SK-N-SH (cell line): ENCODE measurements around the gene HRH1. TPM values are rescaled to one million over a fixed set of nuclear protein-coding genes. Genes with fewer than 3 reads are reported as not detected.

ENCODE experiments used
- CTCF ChIA-PET: fragments of 300-600, 350-600 bp; formaldehyde crosslinking; extraction: SDS; loops from one replicate; lab custom pipeline; 2021; lab: Yijun Ruan, JAX
- POLR2A ChIA-PET: fragments of 350-600 bp; sonication (Branson Sonifier 250); formaldehyde crosslinking; extraction: SDS; loops from one replicate; lab custom pipeline; 2020; ENCODE audit warnings: antibody characterized with exemption, inconsistent platforms; lab: Yijun Ruan, JAX
- DNase-seq: peaks from one replicate; pipeline ENCODE4 v3.0.0; 2012
- H2AFZ ChIP-seq: fragments of 200-600 bp; sonication (generic); 2 replicates; pipeline ENCODE4 v1.8.1; 2016; ENCODE audit warnings: antibody characterized with exemption, mild to moderate bottlenecking, low read depth
- H3F3A ChIP-seq: fragments of 200-600 bp; sonication (generic); replicated peaks from 2 replicates; pipeline ENCODE3; 2016; ENCODE audit warnings: antibody characterized with exemption, mild to moderate bottlenecking; ENCODE audit not compliant: insufficient read depth
- H3K27ac ChIP-seq, 2 experiments: fragments of 200-500 bp in 1 of 2; fragments of 200-600 bp in 1 of 2; sonication (Bioruptor generic) in 1 of 2; sonication (generic), shearing (Covaris generic) in 1 of 2; 2 replicates each; pipeline versions ENCODE4 v1.5.1 to v1.6.1; 2014 to 2016; ENCODE audit warnings: low read depth in 2 of 2, inconsistent platforms in 1 of 2, low read length in 1 of 2, mild to moderate bottlenecking in 1 of 2, mixed read lengths in 1 of 2
- H3K27me3 ChIP-seq: fragments of 200-600 bp; sonication (generic), shearing (Covaris generic); 2 replicates; pipeline ENCODE4 v1.6.1; 2016; ENCODE audit warnings: mixed run types; ENCODE audit not compliant: insufficient read depth
- H3K36me3 ChIP-seq, 2 experiments: fragments of 200-500 bp in 1 of 2; fragments of 200-600 bp in 1 of 2; sonication (Bioruptor generic) in 1 of 2; sonication (generic) in 1 of 2; replicated peaks in 1 of 2; 2 replicates each; pipeline versions ENCODE3 to v1.5.1; 2014 to 2016; ENCODE audit warnings: low read length in 1 of 2, mild to moderate bottlenecking in 1 of 2; ENCODE audit not compliant: insufficient read depth in 2 of 2, control insufficient read depth in 1 of 2
- H3K4me1 ChIP-seq, 2 experiments: fragments of 200-500 bp in 1 of 2; fragments of 200-600 bp in 1 of 2; sonication (Bioruptor generic) in 1 of 2; sonication (generic), shearing (Covaris generic) in 1 of 2; 2 replicates each; pipeline versions ENCODE4 v1.5.1 to v1.6.1; 2014 to 2016; ENCODE audit warnings: low read depth in 1 of 2, low read length in 1 of 2, mixed run types in 1 of 2; ENCODE audit not compliant: insufficient read depth in 2 of 2, control insufficient read depth in 1 of 2
- H3K4me2 ChIP-seq: fragments of 200-600 bp; sonication (generic), shearing (Covaris generic); 2 replicates; pipeline ENCODE4 v1.6.1; 2017; ENCODE audit warnings: mixed run types
- H3K4me3 ChIP-seq, 2 experiments: fragments of 200-500 bp in 1 of 2; fragments of 200-600 bp in 1 of 2; sonication (Bioruptor generic) in 1 of 2; sonication (generic), shearing (Covaris generic) in 1 of 2; 2 replicates each; pipeline versions ENCODE4 v1.5.1 to v1.8.1; 2014 to 2016; ENCODE audit warnings: low read depth in 2 of 2, inconsistent platforms in 1 of 2, low read length in 1 of 2, mild to moderate bottlenecking in 1 of 2, mixed read lengths in 1 of 2, moderate library complexity in 1 of 2
- H3K79me2 ChIP-seq: fragments of 200-600 bp; sonication (generic); 2 replicates; pipeline ENCODE4 v1.8.1; 2017; ENCODE audit warnings: mild to moderate bottlenecking; ENCODE audit not compliant: insufficient read depth
- H3K9ac ChIP-seq: fragments of 200-600 bp; sonication (generic); 2 replicates; pipeline ENCODE4 v1.6.1; 2017; ENCODE audit warnings: mixed run types
- H3K9me2 ChIP-seq: fragments of 200-600 bp; sonication (generic); 2 replicates; pipeline ENCODE4 v1.6.1; 2017; ENCODE audit warnings: mixed run types
- H3K9me3 ChIP-seq: fragments of 200-600 bp; sonication (generic); 2 replicates; pipeline ENCODE4 v1.6.1; 2017; ENCODE audit warnings: mixed run types, mild to moderate bottlenecking, moderate library complexity
- H4K20me1 ChIP-seq: fragments of 200-600 bp; sonication (generic); 2 replicates; pipeline ENCODE4 v1.6.1; 2017; ENCODE audit warnings: mild to moderate bottlenecking, mixed run types; ENCODE audit not compliant: insufficient read depth
- FOXM1 ChIP-seq: IDR thresholded peaks from 2 replicates; pipeline ENCODE4 v1.4.0; 2012; ENCODE audit warnings: low read depth, mild to moderate bottlenecking
- GATA2 ChIP-seq: sonication (generic); formaldehyde crosslinking; IDR thresholded peaks from 2 replicates; pipeline ENCODE4 v1.5.0; 2020; ENCODE audit warnings: mild to moderate bottlenecking, missing genetic modification reagents
- NRF1 ChIP-seq: IDR thresholded peaks from 2 replicates; pipeline ENCODE4 v1.6.1; 2012; ENCODE audit warnings: low read depth, mild to moderate bottlenecking, low read length
- RAD21 ChIP-seq: IDR thresholded peaks from 2 replicates; pipeline ENCODE4 v1.6.1; 2012; ENCODE audit warnings: mild to moderate bottlenecking, low read length
- RCOR1 ChIP-seq: fragments of 150-350 bp; IDR thresholded peaks from 2 replicates; pipeline ENCODE4 v1.6.1; 2017; ENCODE audit warnings: antibody characterized with exemption, low read length
- TAF1 ChIP-seq: IDR thresholded peaks from 2 replicates; pipeline ENCODE4 v1.6.1; 2012; ENCODE audit warnings: low read depth, mild to moderate bottlenecking, low read length, moderate library complexity, borderline replicate concordance
- YY1 ChIP-seq: IDR thresholded peaks from 2 replicates; pipeline ENCODE4 v1.4.0; 2012; ENCODE audit warnings: low read depth, mild to moderate bottlenecking
- WGBS: methylation state at CpG from one replicate; pipeline ENCODE4 v1.1.6; 2017; ENCODE audit warnings: low lambda C conversion rate; 5-methylcytosine and 5-hydroxymethylcytosine counted together
- polyA plus RNA-seq, 3 experiments: library from polyadenylated mRNA; depleted of rRNA; stranded (reverse); fragments of >200 nt; gene quantifications; 2 replicates each; pipeline ENCODE4 v1.2.3, GENCODE V29; 2012
- TF ChIP-seq, protein P1 (sequence below): fragments of 150-350 bp; IDR thresholded peaks from 2 replicates; pipeline ENCODE4 v1.6.1; 2016; ENCODE audit warnings: mild to moderate bottlenecking, low read depth, low read length
- TF ChIP-seq, protein P2 (sequence below): IDR thresholded peaks from 2 replicates; pipeline ENCODE4 v1.4.0; 2012; ENCODE audit warnings: low read depth, borderline replicate concordance
- TF ChIP-seq, protein P3 (sequence below): IDR thresholded peaks from 2 replicates; pipeline ENCODE4 v1.6.1; 2012; ENCODE audit warnings: mild to moderate bottlenecking, low read depth, low read length, moderate library complexity
- TF ChIP-seq, protein P4 (sequence below): fragments of 150-350 bp; IDR thresholded peaks from 2 replicates; pipeline ENCODE4 v1.6.1; 2017; ENCODE audit warnings: antibody characterized with exemption, low read length, low read depth, borderline replicate concordance
- TF ChIP-seq, protein P5 (sequence below): IDR thresholded peaks from 2 replicates; pipeline ENCODE4 v1.4.0; 2012; ENCODE audit warnings: low read depth, borderline replicate concordance

Gene HRH1
- polyA plus RNA-seq, 1 of the 3 experiments (the other 2 are of a cell fraction), result 6.2 TPM

DNA sequence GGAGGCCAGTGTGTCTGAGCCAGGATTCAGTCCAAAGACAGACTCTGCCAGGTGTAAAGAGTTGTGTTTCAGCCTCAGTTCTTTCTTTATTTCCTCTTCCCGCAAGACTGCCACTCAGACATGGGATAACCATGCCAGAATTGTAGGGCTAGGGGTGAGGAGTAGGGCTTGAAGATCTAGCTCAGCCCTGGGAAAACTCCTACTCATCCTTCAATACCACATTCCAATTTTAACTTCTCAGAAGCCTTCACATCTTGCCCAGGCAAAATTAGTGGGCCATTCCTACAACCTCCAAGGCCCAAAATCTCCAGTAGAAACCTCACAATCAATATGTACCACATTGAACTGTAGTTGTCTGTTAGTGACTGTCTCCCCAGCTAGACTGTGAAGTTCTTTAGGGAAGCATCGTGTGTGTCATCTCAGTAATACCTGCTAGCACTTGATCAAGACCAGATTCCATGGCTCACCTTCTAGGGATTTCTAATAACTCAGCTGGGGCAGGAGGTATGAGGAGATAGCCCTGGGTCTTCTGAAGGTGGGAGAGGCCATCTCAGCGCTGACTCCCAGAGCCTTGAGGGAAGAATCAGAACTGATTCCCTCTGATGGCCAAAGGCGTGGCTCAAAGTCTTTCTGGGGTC lies 19.7 kb downstream of the HRH1 start:
- Histone ChIP-seq H3K9ac (no peak overlapping the region), H3K27ac (no peak overlapping the region), H3K4me1 (peaks cover 7 to 27% of the 10 kb centered on the region in 2 experiments; a peak in 3 of 4 replicates), H3K27me3 (no peaks in the 10 kb centered on the region), H3K79me2 (peaks cover 99% of the 10 kb centered on the region), H3K4me3 (no peak overlapping the region), H3K36me3 (peaks cover 0 to 4% of the 10 kb centered on the region in 2 experiments), H3K4me2 (no peak overlapping the region), H2AFZ (no peak overlapping the region), H3F3A (no peaks in the 10 kb centered on the region), H4K20me1 (no peaks in the 10 kb centered on the region), H3K9me3 (no peaks in the 10 kb centered on the region), H3K9me2 (no peaks in the 10 kb centered on the region)
- TF ChIP-seq TAF1 (no peak), FOXM1 (no peak), NRF1 (no peak), YY1 (no peak), RCOR1 (no peak), GATA2 (CRISPR knock-in tag) (no peak), RAD21 (no peak)
- TF ChIP-seq, protein P1, sequence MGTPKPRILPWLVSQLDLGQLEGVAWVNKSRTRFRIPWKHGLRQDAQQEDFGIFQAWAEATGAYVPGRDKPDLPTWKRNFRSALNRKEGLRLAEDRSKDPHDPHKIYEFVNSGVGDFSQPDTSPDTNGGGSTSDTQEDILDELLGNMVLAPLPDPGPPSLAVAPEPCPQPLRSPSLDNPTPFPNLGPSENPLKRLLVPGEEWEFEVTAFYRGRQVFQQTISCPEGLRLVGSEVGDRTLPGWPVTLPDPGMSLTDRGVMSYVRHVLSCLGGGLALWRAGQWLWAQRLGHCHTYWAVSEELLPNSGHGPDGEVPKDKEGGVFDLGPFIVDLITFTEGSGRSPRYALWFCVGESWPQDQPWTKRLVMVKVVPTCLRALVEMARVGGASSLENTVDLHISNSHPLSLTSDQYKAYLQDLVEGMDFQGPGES, result no peak
- TF ChIP-seq, protein P2, sequence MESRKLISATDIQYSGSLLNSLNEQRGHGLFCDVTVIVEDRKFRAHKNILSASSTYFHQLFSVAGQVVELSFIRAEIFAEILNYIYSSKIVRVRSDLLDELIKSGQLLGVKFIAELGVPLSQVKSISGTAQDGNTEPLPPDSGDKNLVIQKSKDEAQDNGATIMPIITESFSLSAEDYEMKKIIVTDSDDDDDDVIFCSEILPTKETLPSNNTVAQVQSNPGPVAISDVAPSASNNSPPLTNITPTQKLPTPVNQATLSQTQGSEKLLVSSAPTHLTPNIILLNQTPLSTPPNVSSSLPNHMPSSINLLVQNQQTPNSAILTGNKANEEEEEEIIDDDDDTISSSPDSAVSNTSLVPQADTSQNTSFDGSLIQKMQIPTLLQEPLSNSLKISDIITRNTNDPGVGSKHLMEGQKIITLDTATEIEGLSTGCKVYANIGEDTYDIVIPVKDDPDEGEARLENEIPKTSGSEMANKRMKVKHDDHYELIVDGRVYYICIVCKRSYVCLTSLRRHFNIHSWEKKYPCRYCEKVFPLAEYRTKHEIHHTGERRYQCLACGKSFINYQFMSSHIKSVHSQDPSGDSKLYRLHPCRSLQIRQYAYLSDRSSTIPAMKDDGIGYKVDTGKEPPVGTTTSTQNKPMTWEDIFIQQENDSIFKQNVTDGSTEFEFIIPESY, result no peak
- TF ChIP-seq, protein P3, sequence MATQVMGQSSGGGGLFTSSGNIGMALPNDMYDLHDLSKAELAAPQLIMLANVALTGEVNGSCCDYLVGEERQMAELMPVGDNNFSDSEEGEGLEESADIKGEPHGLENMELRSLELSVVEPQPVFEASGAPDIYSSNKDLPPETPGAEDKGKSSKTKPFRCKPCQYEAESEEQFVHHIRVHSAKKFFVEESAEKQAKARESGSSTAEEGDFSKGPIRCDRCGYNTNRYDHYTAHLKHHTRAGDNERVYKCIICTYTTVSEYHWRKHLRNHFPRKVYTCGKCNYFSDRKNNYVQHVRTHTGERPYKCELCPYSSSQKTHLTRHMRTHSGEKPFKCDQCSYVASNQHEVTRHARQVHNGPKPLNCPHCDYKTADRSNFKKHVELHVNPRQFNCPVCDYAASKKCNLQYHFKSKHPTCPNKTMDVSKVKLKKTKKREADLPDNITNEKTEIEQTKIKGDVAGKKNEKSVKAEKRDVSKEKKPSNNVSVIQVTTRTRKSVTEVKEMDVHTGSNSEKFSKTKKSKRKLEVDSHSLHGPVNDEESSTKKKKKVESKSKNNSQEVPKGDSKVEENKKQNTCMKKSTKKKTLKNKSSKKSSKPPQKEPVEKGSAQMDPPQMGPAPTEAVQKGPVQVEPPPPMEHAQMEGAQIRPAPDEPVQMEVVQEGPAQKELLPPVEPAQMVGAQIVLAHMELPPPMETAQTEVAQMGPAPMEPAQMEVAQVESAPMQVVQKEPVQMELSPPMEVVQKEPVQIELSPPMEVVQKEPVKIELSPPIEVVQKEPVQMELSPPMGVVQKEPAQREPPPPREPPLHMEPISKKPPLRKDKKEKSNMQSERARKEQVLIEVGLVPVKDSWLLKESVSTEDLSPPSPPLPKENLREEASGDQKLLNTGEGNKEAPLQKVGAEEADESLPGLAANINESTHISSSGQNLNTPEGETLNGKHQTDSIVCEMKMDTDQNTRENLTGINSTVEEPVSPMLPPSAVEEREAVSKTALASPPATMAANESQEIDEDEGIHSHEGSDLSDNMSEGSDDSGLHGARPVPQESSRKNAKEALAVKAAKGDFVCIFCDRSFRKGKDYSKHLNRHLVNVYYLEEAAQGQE, result no peak
- TF ChIP-seq, protein P4, sequence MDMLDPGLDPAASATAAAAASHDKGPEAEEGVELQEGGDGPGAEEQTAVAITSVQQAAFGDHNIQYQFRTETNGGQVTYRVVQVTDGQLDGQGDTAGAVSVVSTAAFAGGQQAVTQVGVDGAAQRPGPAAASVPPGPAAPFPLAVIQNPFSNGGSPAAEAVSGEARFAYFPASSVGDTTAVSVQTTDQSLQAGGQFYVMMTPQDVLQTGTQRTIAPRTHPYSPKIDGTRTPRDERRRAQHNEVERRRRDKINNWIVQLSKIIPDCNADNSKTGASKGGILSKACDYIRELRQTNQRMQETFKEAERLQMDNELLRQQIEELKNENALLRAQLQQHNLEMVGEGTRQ, result no peak
- TF ChIP-seq, protein P5, sequence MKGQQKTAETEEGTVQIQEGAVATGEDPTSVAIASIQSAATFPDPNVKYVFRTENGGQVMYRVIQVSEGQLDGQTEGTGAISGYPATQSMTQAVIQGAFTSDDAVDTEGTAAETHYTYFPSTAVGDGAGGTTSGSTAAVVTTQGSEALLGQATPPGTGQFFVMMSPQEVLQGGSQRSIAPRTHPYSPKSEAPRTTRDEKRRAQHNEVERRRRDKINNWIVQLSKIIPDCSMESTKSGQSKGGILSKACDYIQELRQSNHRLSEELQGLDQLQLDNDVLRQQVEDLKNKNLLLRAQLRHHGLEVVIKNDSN, result no peak
- DNase-seq, result no peak
- ChIA-PET POLR2A (no interaction called here), CTCF (interaction anchor here (0.7 to 1.5 kb wide), 4 partner anchors 12 to 1233 kb away, joined by 3 to 8 read pairs (median 3); partner anchors contain the start of gene HRH1)
- WGBS, result 90% methylated on average over 4 of the region's 4 CpGs
